Neural cell (in vitro differentiated cells): Measurements from ENCODE around the gene TOP3A. TPM values are rescaled to one million over a fixed set of nuclear protein-coding genes. Genes with fewer than 3 reads are reported as not detected.

Source experiments
- H2AFZ ChIP-seq: fragments of 200-600, 300-800 bp; sonication (generic), shearing (Covaris generic); 2 replicates; pipeline ENCODE4 v1.6.0; 2014; ENCODE audit warnings: low read depth, mild to moderate bottlenecking, antibody characterized with exemption, low read length, moderate library complexity
- H3F3A ChIP-seq: fragments of 200-600 bp; shearing (Covaris generic); 2 replicates; pipeline ENCODE4 v1.6.1; 2016; ENCODE audit warnings: mild to moderate bottlenecking, moderate library complexity, mixed read lengths, antibody characterized with exemption, low read length; ENCODE audit not compliant: insufficient read depth, poor library complexity, severe bottlenecking
- H3K27ac ChIP-seq: fragments of 200-600, 300-800 bp; sonication (generic), shearing (Covaris generic); 2 replicates; pipeline ENCODE4 v1.5.1; 2014; ENCODE audit warnings: mild to moderate bottlenecking, low read length, moderate library complexity
- H3K27me3 ChIP-seq: fragments of 300-800, 200-600 bp; sonication (generic), shearing (Covaris generic); 2 replicates; pipeline ENCODE4 v1.6.0; 2014; ENCODE audit warnings: mild to moderate bottlenecking, low read depth, low read length, moderate library complexity; ENCODE audit not compliant: insufficient read depth
- H3K36me3 ChIP-seq: fragments of 300-800, 200-600 bp; sonication (generic), shearing (Covaris generic); 2 replicates; pipeline ENCODE4 v1.5.1; 2014; ENCODE audit warnings: mild to moderate bottlenecking, antibody characterized with exemption, low read length, moderate library complexity; ENCODE audit not compliant: insufficient read depth
- H3K4me2 ChIP-seq: fragments of 300-800, 200-600 bp; sonication (generic), shearing (Covaris generic); 2 replicates; pipeline ENCODE4 v1.6.0; 2014; ENCODE audit warnings: mild to moderate bottlenecking, low read length
- H3K4me3 ChIP-seq: fragments of 300-800, 200-600 bp; sonication (generic), shearing (Covaris generic); 2 replicates; pipeline ENCODE4 v1.5.1; 2014; ENCODE audit warnings: mild to moderate bottlenecking, low read length, moderate library complexity
- H3K79me2 ChIP-seq: fragments of 200-600 bp; shearing (Covaris generic); replicated peaks from 2 replicates; pipeline ENCODE4 v1.6.0; 2014; ENCODE audit warnings: mild to moderate bottlenecking, low read length, moderate library complexity; ENCODE audit not compliant: insufficient read depth
- H3K9ac ChIP-seq: fragments of 300-800, 200-600 bp; sonication (generic), shearing (Covaris generic); 2 replicates; pipeline ENCODE4 v1.6.1; 2016; ENCODE audit warnings: mild to moderate bottlenecking, low read length, mixed read lengths
- H3K9me2 ChIP-seq: fragments of 200-600 bp; shearing (Covaris generic); 2 replicates; pipeline ENCODE4 v1.6.1; 2016; ENCODE audit warnings: mild to moderate bottlenecking, low read length, mixed read lengths; ENCODE audit not compliant: insufficient read depth
- H3K9me3 ChIP-seq: fragments of 200-600, 300-800 bp; sonication (generic), shearing (Covaris generic); 2 replicates; pipeline ENCODE4 v1.6.1; 2016; ENCODE audit warnings: mild to moderate bottlenecking, mixed run types, low read length, moderate library complexity, mixed read lengths
- H4K20me1 ChIP-seq: fragments of 200-600 bp; shearing (Covaris generic); 2 replicates; pipeline ENCODE4 v1.6.1; 2016; ENCODE audit warnings: mild to moderate bottlenecking, mixed run types; ENCODE audit not compliant: insufficient read depth
- CTCF ChIP-seq: fragments of 450-650 bp; IDR thresholded peaks from 2 replicates; pipeline ENCODE4 v1.5.1; 2014; ENCODE audit warnings: antibody characterized with exemption, mild to moderate bottlenecking, moderate library complexity; ENCODE audit not compliant: poor library complexity, severe bottlenecking
- EP300 ChIP-seq: fragments of 450-650 bp; conservative IDR thresholded peaks from 2 replicates; pipeline ENCODE4 v1.6.1; 2014; ENCODE audit warnings: antibody characterized with exemption, mild to moderate bottlenecking, moderate library complexity; ENCODE audit not compliant: poor library complexity, severe bottlenecking
- EZH2 ChIP-seq: fragments of 200-600, 300-800 bp; shearing (Covaris generic), sonication (generic); IDR thresholded peaks from 2 replicates; pipeline ENCODE4 v1.6.1; 2014; ENCODE audit warnings: antibody characterized with exemption, low read length, borderline replicate concordance, mild to moderate bottlenecking; ENCODE audit not compliant: insufficient read depth, poor library complexity, severe bottlenecking
- MXI1 ChIP-seq: fragments of 450-650 bp; conservative IDR thresholded peaks from 2 replicates; pipeline ENCODE4 v1.6.1; 2014; ENCODE audit warnings: antibody characterized with exemption, mild to moderate bottlenecking; ENCODE audit not compliant: poor library complexity, severe bottlenecking
- POLR2AphosphoS5 ChIP-seq: IDR thresholded peaks from 2 replicates; pipeline ENCODE4 v1.6.1; 2012
- RAD21 ChIP-seq: fragments of 450-650 bp; conservative IDR thresholded peaks from 2 replicates; pipeline ENCODE4 v1.6.1; 2014; ENCODE audit warnings: antibody characterized with exemption, mild to moderate bottlenecking, moderate library complexity
- SMC3 ChIP-seq: fragments of 450-650 bp; conservative IDR thresholded peaks from 2 replicates; pipeline ENCODE4 v1.6.1; 2014; ENCODE audit warnings: antibody characterized with exemption, mild to moderate bottlenecking, moderate library complexity; ENCODE audit not compliant: poor library complexity
- TAF1 ChIP-seq: IDR thresholded peaks from 2 replicates; pipeline ENCODE4 v1.6.1; 2012; ENCODE audit warnings: low read depth
- polyA plus RNA-seq: library from polyadenylated mRNA; depleted of rRNA; stranded (reverse); fragments of >200 nt; gene quantifications from 2 replicates; pipeline ENCODE4 v1.2.3, GENCODE V29; 2014
- TF ChIP-seq, protein P1 (sequence below): IDR thresholded peaks from 2 replicates; pipeline ENCODE4 v1.6.1; 2012; ENCODE audit warnings: borderline replicate concordance

Gene TOP3A
- polyA plus RNA-seq, 1 donor from 2014 or later, result 31.9 TPM

GRCh38 chr17:18230288-18231141, 84.3 kb downstream of the TOP3A start:
- Histone ChIP-seq H3K9me3 (no peaks in the 10 kb centered on the region), H3K4me3 (no peak overlapping the region), H3K4me2 (no peak overlapping the region), H3F3A (no peaks in the 10 kb centered on the region), H4K20me1 (no peaks in the 10 kb centered on the region), H3K9ac (no peak overlapping the region), H3K27me3 (no peaks in the 10 kb centered on the region), H3K27ac (no peak overlapping the region), H3K9me2 (no peaks in the 10 kb centered on the region), H3K36me3 (no peaks in the 10 kb centered on the region), H2AFZ (no peak overlapping the region), H3K79me2 (peaks cover 52% of the 10 kb centered on the region)
- TF ChIP-seq SMC3, result no peak
- TF ChIP-seq RAD21, result no peak
- TF ChIP-seq, protein P1, sequence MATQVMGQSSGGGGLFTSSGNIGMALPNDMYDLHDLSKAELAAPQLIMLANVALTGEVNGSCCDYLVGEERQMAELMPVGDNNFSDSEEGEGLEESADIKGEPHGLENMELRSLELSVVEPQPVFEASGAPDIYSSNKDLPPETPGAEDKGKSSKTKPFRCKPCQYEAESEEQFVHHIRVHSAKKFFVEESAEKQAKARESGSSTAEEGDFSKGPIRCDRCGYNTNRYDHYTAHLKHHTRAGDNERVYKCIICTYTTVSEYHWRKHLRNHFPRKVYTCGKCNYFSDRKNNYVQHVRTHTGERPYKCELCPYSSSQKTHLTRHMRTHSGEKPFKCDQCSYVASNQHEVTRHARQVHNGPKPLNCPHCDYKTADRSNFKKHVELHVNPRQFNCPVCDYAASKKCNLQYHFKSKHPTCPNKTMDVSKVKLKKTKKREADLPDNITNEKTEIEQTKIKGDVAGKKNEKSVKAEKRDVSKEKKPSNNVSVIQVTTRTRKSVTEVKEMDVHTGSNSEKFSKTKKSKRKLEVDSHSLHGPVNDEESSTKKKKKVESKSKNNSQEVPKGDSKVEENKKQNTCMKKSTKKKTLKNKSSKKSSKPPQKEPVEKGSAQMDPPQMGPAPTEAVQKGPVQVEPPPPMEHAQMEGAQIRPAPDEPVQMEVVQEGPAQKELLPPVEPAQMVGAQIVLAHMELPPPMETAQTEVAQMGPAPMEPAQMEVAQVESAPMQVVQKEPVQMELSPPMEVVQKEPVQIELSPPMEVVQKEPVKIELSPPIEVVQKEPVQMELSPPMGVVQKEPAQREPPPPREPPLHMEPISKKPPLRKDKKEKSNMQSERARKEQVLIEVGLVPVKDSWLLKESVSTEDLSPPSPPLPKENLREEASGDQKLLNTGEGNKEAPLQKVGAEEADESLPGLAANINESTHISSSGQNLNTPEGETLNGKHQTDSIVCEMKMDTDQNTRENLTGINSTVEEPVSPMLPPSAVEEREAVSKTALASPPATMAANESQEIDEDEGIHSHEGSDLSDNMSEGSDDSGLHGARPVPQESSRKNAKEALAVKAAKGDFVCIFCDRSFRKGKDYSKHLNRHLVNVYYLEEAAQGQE, result no peak
- no peak for TF ChIP-seq TAF1
- no peak for TF ChIP-seq POLR2AphosphoS5
- no peak for TF ChIP-seq EP300
- no peak for TF ChIP-seq MXI1
- no peak for TF ChIP-seq CTCF
- no peak for TF ChIP-seq EZH2

DNA sequence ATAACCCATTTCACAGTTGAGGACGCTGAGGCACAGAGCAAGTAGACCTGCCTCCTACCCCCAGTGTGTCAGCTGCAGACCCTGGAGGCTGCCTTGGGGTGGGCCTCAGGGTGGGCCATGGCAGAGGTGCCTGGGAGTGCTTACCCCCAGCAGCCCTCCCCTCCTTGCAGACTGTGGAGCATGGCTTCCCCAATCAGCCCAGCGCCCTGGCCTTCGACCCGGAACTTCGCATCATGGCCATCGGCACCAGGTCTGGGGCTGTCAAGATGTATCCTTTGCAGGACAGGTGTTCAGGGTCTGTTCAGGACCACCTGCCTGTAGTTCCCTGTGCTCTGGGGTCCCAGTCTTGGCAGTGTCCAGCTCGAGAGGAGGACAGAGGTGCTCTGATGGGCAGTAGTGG, 85.0 kb downstream of the TOP3A start:
- peaks cover 2% of the 10 kb centered on the region for H3F3A ChIP-seq
- no peaks in the 10 kb centered on the region for H3K9me3 ChIP-seq
- no peak overlapping the region for H3K27ac ChIP-seq
- H3K4me3 ChIP-seq, result no peak overlapping the region
- H3K27me3 ChIP-seq, result no peaks in the 10 kb centered on the region
- H3K9me2 ChIP-seq, result no peaks in the 10 kb centered on the region
- H3K4me2 ChIP-seq, result no peak overlapping the region
- H3K36me3 ChIP-seq, result no peaks in the 10 kb centered on the region
- TF ChIP-seq CTCF (no peak), SMC3 (no peak), POLR2AphosphoS5 (no peak), EP300 (no peak), EZH2 (no peak), MXI1 (no peak), TAF1 (no peak), RAD21 (no peak)
- TF ChIP-seq, protein P1, result no peak
- H4K20me1 ChIP-seq, result no peaks in the 10 kb centered on the region
- H3K9ac ChIP-seq, result no peak overlapping the region
- no peak overlapping the region for H2AFZ ChIP-seq
- peaks cover 52% of the 10 kb centered on the region for H3K79me2 ChIP-seq
